Nephron (organoid): ENCODE measurements around the gene SLC4A3.

Source experiments
- H3K27ac Mint-ChIP-seq, 3 experiments: 2 replicates each; pipeline ENCODE4 v1.8.0; 2020; ENCODE audit warnings: mixed read lengths in 3 of 3, mild to moderate bottlenecking in 2 of 3, moderate library complexity in 1 of 3
- H3K27me3 Mint-ChIP-seq: 2 replicates; pipeline ENCODE4 v1.8.0; 2021; ENCODE audit warnings: low read depth, mild to moderate bottlenecking, moderate library complexity, mixed read lengths
- H3K36me3 Mint-ChIP-seq: 2 replicates; pipeline ENCODE4 v1.8.0; 2020; ENCODE audit warnings: low read depth, mixed read lengths
- H3K4me1 Mint-ChIP-seq: 2 replicates; pipeline ENCODE4 v1.8.0; 2020; ENCODE audit warnings: mixed read lengths
- H3K4me3 Mint-ChIP-seq, 3 experiments: 2 replicates each; pipeline ENCODE4 v1.8.0; 2020; ENCODE audit warnings: mild to moderate bottlenecking in 3 of 3, mixed read lengths in 3 of 3, moderate library complexity in 2 of 3
- H3K9me3 Mint-ChIP-seq: 2 replicates; pipeline ENCODE4 v1.8.0; 2020; ENCODE audit warnings: mixed read lengths
- CTCF ChIP-seq, 3 experiments: fragments of 200-600 bp; sonication (generic); IDR thresholded peaks; one replicate each; pipeline ENCODE4 v1.5.0; 2021; ENCODE audit warnings: antibody characterized with exemption in 3 of 3; ENCODE audit not compliant: unreplicated experiment in 3 of 3

The SLC4A3 gene

GRCh38 chr2:219627103-219628100 lies at the start of gene SLC4A3:
TSS of gene SLC4A3 (plus strand) at chr2:219627630. CDS start at chr2:219627993, 363 bp downstream.
- peak within 1 kb of the TSS; percentile 47 to 78 (median 58) for H3K27ac Mint-ChIP-seq
- no peaks in the 10 kb centered on the region for H3K36me3 Mint-ChIP-seq
- peak within 1 kb of the TSS; percentile 78 to 89 (median 86) for H3K4me3 Mint-ChIP-seq
- H3K27me3 Mint-ChIP-seq: peaks cover 20% of the 10 kb centered on the region
- H3K9me3 Mint-ChIP-seq: no peaks in the 10 kb centered on the region
- H3K4me1 Mint-ChIP-seq: peaks cover 15% of the 10 kb centered on the region
- TF ChIP-seq CTCF (IDR thresholded peaks at IDR 0.05; ENCODE audit: unreplicated experiment in 3 of 3): no peak

GRCh38 chr2:219578811-219579613 lies 48.4 kb upstream of the SLC4A3 start:
- TF ChIP-seq CTCF (IDR thresholded peaks at IDR 0.05; ENCODE audit: unreplicated experiment in 3 of 3): no peak
- Mint-ChIP-seq H3K27ac (peak overlapping the region; percentile 27 to 63 (median 38)), H3K27me3 (peaks cover 7% of the 10 kb centered on the region)

GRCh38 chr2:219581346-219581745 lies 46.1 kb upstream of the SLC4A3 start:
- TF ChIP-seq CTCF (IDR thresholded peaks at IDR 0.05; ENCODE audit: unreplicated experiment in 3 of 3): no peak
- H3K27me3 Mint-ChIP-seq: peaks cover 3% of the 10 kb centered on the region
- H3K4me3 Mint-ChIP-seq: no peak overlapping the region
- H3K4me1 Mint-ChIP-seq: peaks cover 26% of the 10 kb centered on the region
- no peak overlapping the region for H3K27ac Mint-ChIP-seq
- no peaks in the 10 kb centered on the region for H3K9me3 Mint-ChIP-seq
- no peaks in the 10 kb centered on the region for H3K36me3 Mint-ChIP-seq

More at GRCh38 chr2:219578811-219579613, 48.4 kb upstream of the SLC4A3 start:
- Mint-ChIP-seq H3K4me1 (peaks cover 33% of the 10 kb centered on the region), H3K36me3 (no peaks in the 10 kb centered on the region), H3K4me3 (peak overlapping the region in 1 of 3 experiments; percentile 48), H3K9me3 (no peaks in the 10 kb centered on the region)

- Mint-ChIP-seq H3K27ac (no peak overlapping the region), H3K9me3 (no peaks in the 10 kb centered on the region), H3K4me1 (peaks cover 44% of the 10 kb centered on the region), H3K27me3 (peaks cover 5% of the 10 kb centered on the region), H3K36me3 (no peaks in the 10 kb centered on the region), H3K4me3 (no peak overlapping the region)
- TF ChIP-seq CTCF (IDR thresholded peaks at IDR 0.05; ENCODE audit: unreplicated experiment in 3 of 3): no peak
These were observed 36.3 kb upstream of the SLC4A3 start for GRCh38 chr2:219591091-219591490.

- H3K36me3 Mint-ChIP-seq: no peaks in the 10 kb centered on the region
- no peaks in the 10 kb centered on the region for H3K9me3 Mint-ChIP-seq
- peak overlapping the region; percentile 80 to 100 (median 93) for H3K27ac Mint-ChIP-seq
- H3K27me3 Mint-ChIP-seq: peaks cover under 1% of the 10 kb centered on the region
- TF ChIP-seq CTCF (IDR thresholded peaks at IDR 0.05; ENCODE audit: unreplicated experiment in 3 of 3): no peak
- H3K4me3 Mint-ChIP-seq: peak overlapping the region in 1 of 3 experiments; percentile 9
- peaks cover 47% of the 10 kb centered on the region for H3K4me1 Mint-ChIP-seq
These were observed 34.7 kb upstream of the SLC4A3 start for GRCh38 chr2:219592736-219593135.
